Psoas muscle (tissue), 8 donors: ENCODE measurements around the gene SEMA4G. TPM values are rescaled to one million over a fixed set of nuclear protein-coding genes. Genes with fewer than 3 reads are reported as not detected.

Experiments
- ATAC-seq, 4 donors: fragments of 200-7000 bp; cut with Tn5 transposase; one replicate each; pipeline ENCODE4 v1.9.1; 2020; ENCODE audit warnings: moderate library complexity in 3 of 4, mild to moderate bottlenecking in 2 of 4
- DNase-seq, 2 donors: peaks; one replicate each; pipeline ENCODE4 v3.0.0-alpha.2; 2020
- H3K27ac ChIP-seq: fragments of 200-600 bp; one replicate; pipeline ENCODE4 v1.8.0; 2022
- H3K27me3 ChIP-seq, 3 donors: fragments of 200-600 bp in 1 of 3; one replicate each; pipeline versions ENCODE4 v1.6.1 to v1.8.0; 2013 to 2022; ENCODE audit warnings: low read length in 2 of 3, mild to moderate bottlenecking in 2 of 3, moderate library complexity in 1 of 3; ENCODE audit not compliant: insufficient read depth in 3 of 3
- H3K36me3 ChIP-seq, 2 donors: fragments of 200-600 bp in 1 of 2; one replicate each; pipeline versions ENCODE4 v1.6.1 to v1.8.0; 2013 to 2022; ENCODE audit warnings: low read depth in 1 of 2, mild to moderate bottlenecking in 1 of 2, moderate library complexity in 1 of 2; ENCODE audit not compliant: insufficient read depth in 1 of 2
- H3K4me1 ChIP-seq: fragments of 200-600 bp; one replicate; pipeline ENCODE4 v1.8.0; 2022
- H3K4me3 ChIP-seq: fragments of 200-600 bp; one replicate; pipeline ENCODE4 v1.8.0; 2022; ENCODE audit warnings: mild to moderate bottlenecking
- H3K9me3 ChIP-seq: fragments of 200-600 bp; one replicate; pipeline ENCODE4 v1.8.0; 2022
- CTCF ChIP-seq: fragments of 200-600 bp; IDR thresholded peaks from one replicate; pipeline ENCODE4 v1.8.0; 2022; ENCODE audit warnings: antibody characterized with exemption
- WGBS, 3 donors: extraction: QIAGEN DNeasy Blood & Tissue Kit; methylation state at CpG; one replicate each; pipeline versions ENCODE4 v1.1.6 to v1.1.7; 2013; 5-methylcytosine and 5-hydroxymethylcytosine counted together
- intact Hi-C, 2 donors: fragments of 100-400 bp; cut with DNase I; formaldehyde crosslinking; loops; one replicate each; pipeline versions ENCODE4 v1.11.0 to v1.14.2; 2022
- polyA plus RNA-seq, 3 donors: library from polyadenylated mRNA; stranded (reverse); fragments of 200-250 nt; gene quantifications; one replicate each; pipeline ENCODE4 v1.2.3, GENCODE V29; 2013
- total RNA-seq, 4 donors: library from RNA; stranded (reverse); fragmentation: NEBNext Ultra II Directional in 2 of 4; extraction: Animal tissue kit (Norgen Biotek cat#: 25700) in 2 of 4; gene quantifications; one replicate each; pipeline versions ENCODE4 v1.2.1 to v1.2.4, GENCODE V29; 2021 to 2023
- donor health status: healthy with polysubstance abuse.
- donor health status: DM: no; HTN: no; CAD: no; lungs with moderate emphysema.
- donor health status: Bipolar disorder and iron deficiency.
- donor health status: healthy.
- donor health status: DM: yes; HTN: yes; CAD: no.
- donor health status: DM: no; HTN: no; CAD: no.
- donor health status: DM: no; HTN: no; CAD: no.
- donor health status: DM: yes; HTN: yes; CAD: no.

Gene SEMA4G
- total and polyA plus RNA-seq, 7 donors = 0.08 to 1.4 (median 0.74) TPM

DNA sequence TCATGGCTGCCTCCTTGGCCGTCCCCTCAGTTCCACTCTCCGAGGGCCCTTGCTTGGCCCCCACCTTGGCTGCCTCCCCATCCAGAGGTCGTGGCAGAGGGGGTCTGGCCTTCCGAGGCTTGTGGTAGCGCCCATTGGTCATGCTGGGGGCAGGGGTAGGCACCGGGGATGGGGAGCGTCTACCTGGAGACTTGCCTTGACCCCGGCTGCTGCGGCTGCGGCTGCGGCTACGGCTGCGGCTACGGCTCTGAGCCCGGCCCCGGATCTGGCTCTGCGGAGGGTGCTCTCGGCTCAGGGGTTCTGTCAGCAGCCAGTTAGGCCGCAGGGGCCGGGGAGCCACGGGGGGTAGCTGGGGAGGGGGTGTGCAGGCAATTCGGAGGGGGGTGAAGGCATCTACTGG lies 41.0 kb downstream of the SEMA4G start:
- Histone ChIP-seq H3K9me3 (no peaks in the 10 kb centered on the region), H3K27me3 (no peaks in the 10 kb centered on the region), H3K27ac (no peak overlapping the region), H3K36me3 (peaks cover 0 to 22% of the 10 kb centered on the region in 2 donors), H3K4me3 (no peak overlapping the region), H3K4me1 (peaks cover 12% of the 10 kb centered on the region)
- intact Hi-C loops = loop anchor here (10.0 kb wide), 2 partner anchors 46 to 446 kb away; partner anchors contain the start of gene SEMA4G (in 1 of the 2)
- DNase-seq (peak in 1 of 2 donors; percentile 56), ATAC-seq (no peak)
- 95 to 96% (median 96%) methylated on average over 22 of the region's 22 CpGs for WGBS, 3 donors
- TF ChIP-seq CTCF = no peak

DNA sequence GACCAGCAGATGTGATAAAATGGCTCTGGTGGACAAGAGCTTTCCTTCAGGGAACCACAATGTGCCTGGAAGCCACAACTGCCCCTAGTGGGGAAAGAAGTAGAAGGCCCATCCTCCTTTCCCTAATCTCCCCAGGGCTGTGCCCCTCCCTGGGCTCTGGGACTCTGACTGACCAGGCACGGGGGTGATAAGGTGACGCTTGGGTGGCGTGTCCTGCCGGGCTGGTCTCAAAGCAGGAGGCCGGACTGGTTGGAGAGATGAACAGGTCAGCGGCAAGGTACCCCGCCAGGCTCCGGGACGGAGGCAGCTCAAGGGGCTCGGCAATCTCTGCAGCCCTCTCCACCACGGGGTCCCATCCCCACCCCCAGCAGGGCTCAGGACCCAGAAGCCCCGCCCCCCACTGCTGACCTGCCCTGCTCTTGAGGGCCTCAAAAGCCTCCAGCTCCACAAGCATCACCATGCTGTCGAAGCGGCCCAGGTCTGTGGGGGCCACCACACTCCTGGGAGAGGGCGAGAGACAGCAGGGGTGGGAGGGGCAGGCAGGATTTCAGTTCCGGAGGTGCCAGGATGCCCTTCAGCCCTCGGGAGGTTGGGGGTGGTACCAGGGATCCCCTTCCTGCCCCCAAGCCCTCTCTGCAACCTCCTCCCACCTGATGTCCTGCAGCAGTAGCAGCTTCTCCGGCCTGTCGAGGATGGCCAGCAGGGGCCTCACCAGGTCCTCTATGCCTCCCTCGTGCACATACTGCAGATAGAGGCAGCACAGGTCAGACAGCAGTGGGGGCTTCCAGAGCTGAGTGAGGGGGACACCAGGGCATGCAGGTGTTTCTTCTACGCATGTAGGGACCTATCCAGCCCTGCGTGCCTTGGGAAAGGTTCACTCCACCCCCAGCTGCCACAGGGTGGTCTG lies 42.5 kb downstream of the SEMA4G start:
- H3K4me3 ChIP-seq = no peak overlapping the region
- H3K9me3 ChIP-seq = no peaks in the 10 kb centered on the region
- H3K4me1 ChIP-seq = peaks cover 12% of the 10 kb centered on the region
- ATAC-seq (no peak), DNase-seq (peak in 1 of 2 donors; percentile 33)
- intact Hi-C loops = loop anchor here (10.0 kb wide), 2 partner anchors 47 to 447 kb away; partner anchors contain the start of gene SEMA4G (in 1 of the 2)
- peaks cover 0 to 8% of the 10 kb centered on the region in 2 donors for H3K36me3 ChIP-seq
- no peak overlapping the region for H3K27ac ChIP-seq
- no peak for TF ChIP-seq CTCF
- WGBS, 3 donors = 74 to 79% (median 74%) methylated on average over 21 to 22 of the region's 22 CpGs
- peaks cover 0 to 2% (median 0%) of the 10 kb centered on the region in 3 donors for H3K27me3 ChIP-seq

GRCh38 chr10:101012525-101013364 lies 43.4 kb downstream of the SEMA4G start:
- Histone ChIP-seq H3K4me3 (no peak overlapping the region), H3K9me3 (no peaks in the 10 kb centered on the region), H3K4me1 (peaks cover 6% of the 10 kb centered on the region), H3K27ac (peak overlapping the region; percentile 66), H3K27me3 (peaks cover 0 to 2% (median 0%) of the 10 kb centered on the region in 3 donors), H3K36me3 (no peaks in the 10 kb centered on the region)
- TF ChIP-seq CTCF = peak; percentile 81
- 20 to 23% (median 22%) methylated on average over 14 of the region's 14 CpGs for WGBS, 3 donors
- ATAC-seq (peak; percentile 85 to 91 (median 88)), DNase-seq (peak; percentile 89 to 92)
- intact Hi-C loops = loop anchor here (10.0 kb wide), 2 partner anchors 48 to 448 kb away; partner anchors contain the start of gene SEMA4G (in 1 of the 2)

DNA sequence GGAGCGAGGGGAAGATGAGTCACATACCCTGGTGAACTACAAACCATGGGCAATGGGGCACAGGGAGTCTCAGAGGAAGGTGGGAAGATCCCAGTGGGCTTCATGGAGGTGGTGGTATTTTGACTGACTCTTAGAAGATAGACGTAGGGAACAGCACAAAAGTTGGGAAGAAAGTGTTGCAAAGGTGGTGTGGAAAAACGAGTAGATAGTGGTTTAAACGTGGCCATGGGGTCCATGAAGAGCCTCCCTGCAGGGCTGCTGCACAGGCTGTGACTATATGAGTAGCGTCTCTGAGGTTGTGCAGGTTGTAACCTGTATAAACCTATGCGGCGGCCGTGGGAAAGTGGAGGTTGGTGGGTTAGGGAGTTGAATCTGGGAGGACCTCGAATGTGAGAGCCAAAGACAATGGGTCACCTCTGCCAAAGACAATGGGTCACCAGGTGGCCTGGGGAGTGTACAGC lies 44.1 kb downstream of the SEMA4G start:
- intact Hi-C loops = loop anchor here (10.0 kb wide), 2 partner anchors 49 to 449 kb away; partner anchors contain the start of gene SEMA4G (in 1 of the 2)
- Histone ChIP-seq H3K36me3 (no peaks in the 10 kb centered on the region), H3K27ac (peak overlapping the region; percentile 66), H3K27me3 (peaks cover 0 to 4% (median 2%) of the 10 kb centered on the region in 3 donors), H3K4me1 (peaks cover 6% of the 10 kb centered on the region), H3K4me3 (no peak overlapping the region), H3K9me3 (no peaks in the 10 kb centered on the region)
- DNase-seq (peak in 1 of 2 donors; percentile 38), ATAC-seq (no peak)
- 56 to 63% (median 60%) methylated on average over 9 of the region's 9 CpGs for WGBS, 3 donors
- TF ChIP-seq CTCF = no peak
